Stimulated activated CD4-positive, alpha-beta T cell treated with anti-CD3 and anti-CD28 coated beads, Interleukin-4, amount 100 ng/mL, for 24 hours (primary cell): Measurements from ENCODE around the gene PEX16.

ENCODE experiments used
- DNase-seq: peaks from one replicate; pipeline ENCODE4 v3.0.0-alpha.2; 2020

The PEX16 gene

GRCh38 chr11:45917623-45918330 lies at the start of gene PEX16:
Gene PEX16 (minus strand): TSS chr11:45917877. CDS start chr11:45917811, 66 bp downstream.
- peak; percentile 96 for DNase-seq

- peak; percentile 69 for DNase-seq
Measured at GRCh38 chr11:45964911-45965389, 47.3 kb upstream of the PEX16 start.

- DNase-seq: no peak
Measured at GRCh38 chr11:45961751-45962240, 44.1 kb upstream of the PEX16 start.

- DNase-seq: no peak
Measured at GRCh38 chr11:45960387-45961095, 42.9 kb upstream of the PEX16 start.

GRCh38 chr11:45959851-45960250 lies 42.2 kb upstream of the PEX16 start:
- DNase-seq: no peak

GRCh38 chr11:45949992-45950407 lies 32.3 kb upstream of the PEX16 start:
- DNase-seq: no peak

- DNase-seq: no peak
Measured at GRCh38 chr11:45948356-45948755, 30.7 kb upstream of the PEX16 start.

- no peak for DNase-seq
Measured at GRCh38 chr11:45947885-45948284, 30.2 kb upstream of the PEX16 start.

GRCh38 chr11:45945397-45945999 lies 27.8 kb upstream of the PEX16 start:
- no peak for DNase-seq

GRCh38 chr11:45942381-45942780 lies 24.7 kb upstream of the PEX16 start:
- no peak for DNase-seq

GRCh38 chr11:45941285-45941684 lies 23.6 kb upstream of the PEX16 start:
- no peak for DNase-seq

GRCh38 chr11:45939836-45940235 lies 22.2 kb upstream of the PEX16 start:
- no peak for DNase-seq

- no peak for DNase-seq
Measured at GRCh38 chr11:45937916-45938315, 20.2 kb upstream of the PEX16 start.

- DNase-seq: no peak
Measured at GRCh38 chr11:45936511-45937054, 18.9 kb upstream of the PEX16 start.

- DNase-seq: no peak
Measured at GRCh38 chr11:45935349-45936064, 17.8 kb upstream of the PEX16 start.

GRCh38 chr11:45934580-45935318 lies 17.1 kb upstream of the PEX16 start:
- no peak for DNase-seq

GRCh38 chr11:45933846-45934579 lies 16.3 kb upstream of the PEX16 start:
- DNase-seq: no peak

GRCh38 chr11:45933131-45933831 lies 15.6 kb upstream of the PEX16 start:
- DNase-seq: no peak

- no peak for DNase-seq
Measured at GRCh38 chr11:45932217-45932616, 14.5 kb upstream of the PEX16 start.

GRCh38 chr11:45931739-45932138 lies 14.1 kb upstream of the PEX16 start:
- no peak for DNase-seq
